Panc1 (cell line): Measurements from ENCODE around the gene DDX52. TPM values are rescaled to one million over a fixed set of nuclear protein-coding genes. Genes with fewer than 3 reads are reported as not detected.

Experiments used
- ATAC-seq: fragments of 200-7000 bp; cut with Tn5 transposase; 2 replicates; pipeline ENCODE4 v1.9.1; 2020; ENCODE audit warnings: mild to moderate bottlenecking, moderate library complexity
- BruUV-seq: library from RNA; stranded (reverse); fragments of 400-500 nt; replicated peaks from 2 replicates; lab custom pipeline; 2021; lab: Mats Ljungman, UMichigan
- CTCF ChIA-PET: fragments of 300-600 bp; sonication (Branson Sonifier 250); formaldehyde crosslinking; loops from one replicate; lab custom pipeline; 2022; ENCODE audit warnings: antibody characterized with exemption; lab: Charles Lee
- POLR2A ChIA-PET: fragments of 300-600 bp; sonication (Branson Sonifier 250); formaldehyde crosslinking; loops from one replicate; lab custom pipeline; 2022; ENCODE audit warnings: antibody characterized with exemption; lab: Charles Lee
- DNase-seq: peaks from one replicate; pipeline ENCODE4 v3.0.0-alpha.2; 2010; ENCODE audit warnings: low read depth, low spot score
- H3K27ac ChIP-seq: 2 replicates; pipeline ENCODE4 v1.5.1; 2011; ENCODE audit warnings: mild to moderate bottlenecking, low read length, inconsistent platforms
- H3K27me3 ChIP-seq: fragments of 200-500 bp; sonication (Bioruptor generic); 2 replicates; pipeline ENCODE4 v1.6.0; 2014; ENCODE audit warnings: low read length, inconsistent platforms; ENCODE audit not compliant: control insufficient read depth, insufficient read depth
- H3K36me3 ChIP-seq: fragments of 200-500 bp; sonication (Bioruptor generic); 2 replicates; pipeline ENCODE4 v1.5.1; 2014; ENCODE audit warnings: inconsistent platforms, mild to moderate bottlenecking, low read length, moderate library complexity; ENCODE audit not compliant: control insufficient read depth, insufficient read depth
- H3K4me1 ChIP-seq: 2 replicates; pipeline ENCODE4 v1.5.1; 2011; ENCODE audit warnings: inconsistent platforms, mild to moderate bottlenecking, low read length, moderate library complexity; ENCODE audit not compliant: control insufficient read depth, insufficient read depth
- H3K4me3 ChIP-seq, 2 experiments: 2 replicates each; pipeline ENCODE4 v1.5.1; 2011 to 2012; ENCODE audit warnings: low read depth in 2 of 2, low read length in 2 of 2, mild to moderate bottlenecking in 2 of 2, inconsistent platforms in 1 of 2, moderate library complexity in 1 of 2
- H3K9me3 ChIP-seq: fragments of 200-500 bp; sonication (Bioruptor generic); 2 replicates; pipeline ENCODE4 v1.5.1; 2014; ENCODE audit warnings: low read depth, mild to moderate bottlenecking, inconsistent platforms, low read length, moderate library complexity; ENCODE audit not compliant: control insufficient read depth, insufficient read depth
- POLR2AphosphoS5 ChIP-seq: IDR thresholded peaks from 2 replicates; pipeline ENCODE4 v1.6.1; 2012; ENCODE audit warnings: mild to moderate bottlenecking, low read depth, low read length, moderate library complexity
- SIN3A ChIP-seq: IDR thresholded peaks from 2 replicates; pipeline ENCODE4 v1.6.1; 2012; ENCODE audit warnings: low read depth, mild to moderate bottlenecking, low read length, moderate library complexity, borderline replicate concordance; ENCODE audit not compliant: insufficient read depth
- TCF7L2 ChIP-seq: IDR thresholded peaks from 2 replicates; pipeline ENCODE4 v1.6.1; 2011; ENCODE audit warnings: mild to moderate bottlenecking, low read depth, low read length, inconsistent platforms
- in situ Hi-C: cut with HindIII; loops from 2 replicates; pipeline ENCODE4 v1.10.0; 2016; ENCODE audit warnings: low sequenced_read_pairs, low pct_unique_long_range_greater_than_20kb
- intact Hi-C: fragments of 100-400 bp; cut with micrococcal nuclease; formaldehyde crosslinking; loops from one replicate; pipeline ENCODE4 v1.10.0; 2022; ENCODE audit not compliant: unreplicated experiment
- total RNA-seq: library from RNA; stranded (reverse); gene quantifications from one replicate; pipeline ENCODE4 v1.2.1, GENCODE V29; 2021; ENCODE audit not compliant: unreplicated experiment
- TF ChIP-seq, protein P1 (sequence below), 2 experiments: IDR thresholded peaks; 2 replicates each; pipeline ENCODE4 v1.6.1; 2011 to 2012; ENCODE audit warnings: low read depth in 2 of 2, control low read depth in 1 of 2, low read length in 1 of 2, mild to moderate bottlenecking in 1 of 2, moderate library complexity in 1 of 2; ENCODE audit not compliant: insufficient read depth in 1 of 2
- TF ChIP-seq, protein P2 (sequence below): fragments of 450-650 bp; IDR thresholded peaks from 2 replicates; pipeline ENCODE4 v1.5.1; 2017; ENCODE audit warnings: mild to moderate bottlenecking

Gene DDX52
- total RNA-seq, 1 experiment from 2014 or later = 16.5 TPM

DNA sequence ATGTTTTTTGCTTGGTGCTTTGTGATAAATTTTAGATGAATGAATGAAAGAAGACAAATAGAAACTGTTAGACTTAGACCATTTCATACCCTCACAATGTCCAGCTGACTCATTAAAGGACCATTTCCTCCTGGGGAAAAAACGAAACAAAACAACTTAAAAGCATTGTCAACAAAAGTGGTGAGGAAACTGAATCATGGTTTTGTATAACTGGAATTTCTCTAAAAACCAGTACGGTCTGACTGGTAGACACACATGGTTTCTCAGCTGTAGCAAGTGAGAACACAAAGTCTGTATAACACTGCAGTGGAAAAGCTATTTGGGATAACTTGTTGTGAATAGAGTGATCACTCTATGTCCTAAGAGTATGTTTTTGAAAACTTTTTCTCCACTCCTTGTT lies 5.3 kb upstream of the DDX52 start:
- POLR2A ChIA-PET = no interaction called here
- no peak for ATAC-seq
- Histone ChIP-seq H3K36me3 (no peaks in the 10 kb centered on the region), H3K27ac (no peak overlapping the region), H3K27me3 (peaks cover 3% of the 10 kb centered on the region; the same call in 1 of the 2 replicates), H3K4me3 (no peak overlapping the region), H3K4me1 (no peaks in the 10 kb centered on the region), H3K9me3 (no peaks in the 10 kb centered on the region)
- in situ Hi-C loops (no loop called here), intact Hi-C loops (no loop called here)
- CTCF ChIA-PET = no interaction called here
- TF ChIP-seq SIN3A (no peak), TCF7L2 (no peak), POLR2AphosphoS5 (no peak)
- TF ChIP-seq, protein P1, sequence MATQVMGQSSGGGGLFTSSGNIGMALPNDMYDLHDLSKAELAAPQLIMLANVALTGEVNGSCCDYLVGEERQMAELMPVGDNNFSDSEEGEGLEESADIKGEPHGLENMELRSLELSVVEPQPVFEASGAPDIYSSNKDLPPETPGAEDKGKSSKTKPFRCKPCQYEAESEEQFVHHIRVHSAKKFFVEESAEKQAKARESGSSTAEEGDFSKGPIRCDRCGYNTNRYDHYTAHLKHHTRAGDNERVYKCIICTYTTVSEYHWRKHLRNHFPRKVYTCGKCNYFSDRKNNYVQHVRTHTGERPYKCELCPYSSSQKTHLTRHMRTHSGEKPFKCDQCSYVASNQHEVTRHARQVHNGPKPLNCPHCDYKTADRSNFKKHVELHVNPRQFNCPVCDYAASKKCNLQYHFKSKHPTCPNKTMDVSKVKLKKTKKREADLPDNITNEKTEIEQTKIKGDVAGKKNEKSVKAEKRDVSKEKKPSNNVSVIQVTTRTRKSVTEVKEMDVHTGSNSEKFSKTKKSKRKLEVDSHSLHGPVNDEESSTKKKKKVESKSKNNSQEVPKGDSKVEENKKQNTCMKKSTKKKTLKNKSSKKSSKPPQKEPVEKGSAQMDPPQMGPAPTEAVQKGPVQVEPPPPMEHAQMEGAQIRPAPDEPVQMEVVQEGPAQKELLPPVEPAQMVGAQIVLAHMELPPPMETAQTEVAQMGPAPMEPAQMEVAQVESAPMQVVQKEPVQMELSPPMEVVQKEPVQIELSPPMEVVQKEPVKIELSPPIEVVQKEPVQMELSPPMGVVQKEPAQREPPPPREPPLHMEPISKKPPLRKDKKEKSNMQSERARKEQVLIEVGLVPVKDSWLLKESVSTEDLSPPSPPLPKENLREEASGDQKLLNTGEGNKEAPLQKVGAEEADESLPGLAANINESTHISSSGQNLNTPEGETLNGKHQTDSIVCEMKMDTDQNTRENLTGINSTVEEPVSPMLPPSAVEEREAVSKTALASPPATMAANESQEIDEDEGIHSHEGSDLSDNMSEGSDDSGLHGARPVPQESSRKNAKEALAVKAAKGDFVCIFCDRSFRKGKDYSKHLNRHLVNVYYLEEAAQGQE (IDR thresholded peaks at IDR 0.05; ENCODE audit: insufficient read depth in 1 of 2, low read depth in 2 of 2, low read length in 1 of 2) = no peak
- TF ChIP-seq, protein P2, sequence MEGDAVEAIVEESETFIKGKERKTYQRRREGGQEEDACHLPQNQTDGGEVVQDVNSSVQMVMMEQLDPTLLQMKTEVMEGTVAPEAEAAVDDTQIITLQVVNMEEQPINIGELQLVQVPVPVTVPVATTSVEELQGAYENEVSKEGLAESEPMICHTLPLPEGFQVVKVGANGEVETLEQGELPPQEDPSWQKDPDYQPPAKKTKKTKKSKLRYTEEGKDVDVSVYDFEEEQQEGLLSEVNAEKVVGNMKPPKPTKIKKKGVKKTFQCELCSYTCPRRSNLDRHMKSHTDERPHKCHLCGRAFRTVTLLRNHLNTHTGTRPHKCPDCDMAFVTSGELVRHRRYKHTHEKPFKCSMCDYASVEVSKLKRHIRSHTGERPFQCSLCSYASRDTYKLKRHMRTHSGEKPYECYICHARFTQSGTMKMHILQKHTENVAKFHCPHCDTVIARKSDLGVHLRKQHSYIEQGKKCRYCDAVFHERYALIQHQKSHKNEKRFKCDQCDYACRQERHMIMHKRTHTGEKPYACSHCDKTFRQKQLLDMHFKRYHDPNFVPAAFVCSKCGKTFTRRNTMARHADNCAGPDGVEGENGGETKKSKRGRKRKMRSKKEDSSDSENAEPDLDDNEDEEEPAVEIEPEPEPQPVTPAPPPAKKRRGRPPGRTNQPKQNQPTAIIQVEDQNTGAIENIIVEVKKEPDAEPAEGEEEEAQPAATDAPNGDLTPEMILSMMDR = no peak
- no TSS peak for BruUV-seq
- DNase-seq = no peak

DNA sequence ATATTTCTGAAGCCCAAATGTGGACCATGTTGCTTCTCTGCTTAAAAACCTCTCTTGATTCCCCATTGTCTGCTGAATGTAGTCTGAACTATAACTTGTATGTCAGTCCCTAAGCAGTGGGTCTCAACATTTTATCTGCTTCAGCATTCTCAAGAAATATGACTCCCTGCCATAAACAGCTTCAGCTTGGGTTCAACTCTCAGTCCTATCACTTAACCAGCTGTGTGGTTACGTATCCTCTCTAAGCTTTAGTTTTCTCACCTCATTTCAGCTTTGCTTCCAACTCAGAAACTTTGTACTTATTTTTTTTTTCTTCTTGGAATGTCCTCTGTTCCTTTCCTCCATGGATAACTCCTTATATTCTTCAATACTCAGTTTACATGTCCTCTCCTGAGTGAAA lies 4.6 kb upstream of the DDX52 start:
- Histone ChIP-seq H3K4me3 (no peak overlapping the region), H3K4me1 (no peaks in the 10 kb centered on the region), H3K36me3 (peaks cover under 1% of the 10 kb centered on the region; the same call in 1 of the 2 replicates), H3K27ac (no peak overlapping the region), H3K27me3 (peaks cover 3% of the 10 kb centered on the region; the same call in 1 of the 2 replicates), H3K9me3 (no peaks in the 10 kb centered on the region)
- no TSS peak for BruUV-seq
- intact Hi-C loops (no loop called here), in situ Hi-C loops (no loop called here)
- no peak for DNase-seq
- POLR2A ChIA-PET = no interaction called here
- TF ChIP-seq POLR2AphosphoS5 (no peak), SIN3A (no peak), TCF7L2 (no peak)
- TF ChIP-seq, protein P2 = no peak
- TF ChIP-seq, protein P1 (IDR thresholded peaks at IDR 0.05; ENCODE audit: insufficient read depth in 1 of 2, low read depth in 2 of 2, low read length in 1 of 2) = no peak
- no peak for ATAC-seq
- CTCF ChIA-PET = interaction anchor here (0.7 kb wide), 1 partner anchor 143 kb away, joined by 3 read pairs; no protein-coding TSS in a partner anchor
